Peyer's patch (tissue), 4 donors: ENCODE data around the gene SRRM1.

Experiments
- CTCF ChIP-seq, 6 experiments: fragments of 450-650 bp in 4 of 6; fragments of 200-600 bp in 2 of 6; sonication (generic) in 1 of 6; IDR thresholded peaks; one replicate each; pipeline ENCODE4 v1.5.1; 2017 to 2019; ENCODE audit warnings: antibody characterized with exemption in 6 of 6, mild to moderate bottlenecking in 3 of 6, moderate library complexity in 1 of 6
- POLR2A ChIP-seq, 2 donors: fragments of 450-650 bp; IDR thresholded peaks; one replicate each; pipeline ENCODE4 v1.5.1; 2017; ENCODE audit warnings: antibody characterized with exemption in 2 of 2, mild to moderate bottlenecking in 2 of 2, moderate library complexity in 2 of 2

- TF ChIP-seq CTCF (IDR thresholded peaks at IDR 0.05) (no peak), POLR2A (IDR thresholded peaks at IDR 0.05) (no peak)
Observed at GRCh38 chr1:24705260-24706073, 62.4 kb downstream of the SRRM1 start.
